Endothelial cell of umbilical vein (primary cell): Measurements from ENCODE around the gene ATN1. TPM values are rescaled to one million over a fixed set of nuclear protein-coding genes. Genes with fewer than 3 reads are reported as not detected.

Experiments
- BruUV-seq: library from RNA; stranded (reverse); fragments of 400-500 nt; replicated peaks from 2 replicates; lab custom pipeline; 2021; lab: Mats Ljungman, UMichigan
- CTCF ChIA-PET: fragments of 300-600, 350-600 bp; sonication (Branson Sonifier 250); formaldehyde crosslinking; loops from one replicate; lab custom pipeline; 2021; ENCODE audit warnings: antibody characterized with exemption, inconsistent platforms; lab: Charles Lee
- POLR2A ChIA-PET: fragments of 300-600, 350-600 bp; sonication (Branson Sonifier 250); formaldehyde crosslinking; loops from one replicate; lab custom pipeline; 2021; ENCODE audit warnings: antibody characterized with exemption, inconsistent platforms; lab: Charles Lee
- DNase-seq: peaks from one replicate; pipeline ENCODE4 v3.0.0-alpha.2; 2011; ENCODE audit warnings: low read depth, low spot score
- FAIRE-seq: peaks from 2 replicates; lab custom pipeline; 2011; peaks lifted over from hg19 to GRCh38; lab: Jason Lieb, UNC
- H2AFZ ChIP-seq: 2 replicates; pipeline ENCODE4 v1.6.0; 2012; ENCODE audit warnings: low read depth, low read length, control low read depth, inconsistent platforms
- H3K27ac ChIP-seq: 2 replicates; pipeline ENCODE4 v1.5.1; 2011; ENCODE audit warnings: low read depth, mild to moderate bottlenecking, control low read depth, low read length, moderate library complexity; ENCODE audit not compliant: insufficient read depth
- H3K27me3 ChIP-seq, 2 experiments: 2 replicates each; pipeline versions ENCODE4 v1.6.0 to v1.6.1; 2011; ENCODE audit warnings: low read length in 2 of 2, mixed read lengths in 1 of 2; ENCODE audit not compliant: control insufficient read depth in 2 of 2, insufficient read depth in 2 of 2
- H3K36me3 ChIP-seq, 2 experiments: 2 replicates in 1 of 2; 3 replicates in 1 of 2; pipeline ENCODE4 v1.5.1; 2011; ENCODE audit warnings: low read length in 2 of 2, mild to moderate bottlenecking in 1 of 2, moderate library complexity in 1 of 2; ENCODE audit not compliant: control insufficient read depth in 2 of 2, insufficient read depth in 2 of 2; ENCODE audit errors: extremely low read depth in 1 of 2
- H3K4me1 ChIP-seq: 3 replicates; pipeline ENCODE4 v1.5.1; 2011; ENCODE audit warnings: mild to moderate bottlenecking, low read length; ENCODE audit not compliant: control insufficient read depth, insufficient read depth; ENCODE audit errors: extremely low read depth
- H3K4me2 ChIP-seq: 2 replicates; pipeline ENCODE4 v1.6.1; 2011; ENCODE audit warnings: low read length, control low read depth, mixed read lengths; ENCODE audit not compliant: insufficient read depth
- H3K4me3 ChIP-seq, 3 experiments: fragments of 200-600 bp in 1 of 3; sonication (generic), shearing (Covaris generic) in 1 of 3; replicated peaks in 1 of 3; 2 replicates each; pipeline ENCODE4 v1.5.1; 2011 to 2016; ENCODE audit warnings: control low read depth in 3 of 3, low read length in 3 of 3, mild to moderate bottlenecking in 2 of 3, inconsistent platforms in 1 of 3, low read depth in 1 of 3, moderate library complexity in 1 of 3; ENCODE audit not compliant: insufficient read depth in 1 of 3
- H3K79me2 ChIP-seq: 2 replicates; pipeline ENCODE4 v1.6.0; 2012; ENCODE audit warnings: low read length, inconsistent platforms; ENCODE audit not compliant: control insufficient read depth, insufficient read depth
- H3K9ac ChIP-seq: replicated peaks from 2 replicates; pipeline ENCODE3; 2011; ENCODE audit warnings: low read length, control low read depth; ENCODE audit not compliant: insufficient read depth; ENCODE audit errors: extremely low read depth
- H3K9me1 ChIP-seq: replicated peaks from 3 replicates; pipeline ENCODE4 v1.6.0; 2011; ENCODE audit warnings: mild to moderate bottlenecking, low read length; ENCODE audit not compliant: control insufficient read depth, insufficient read depth; ENCODE audit errors: extremely low read depth
- H3K9me3 ChIP-seq: replicated peaks from 2 replicates; pipeline ENCODE4 v1.5.1; 2012; ENCODE audit warnings: low read length, inconsistent platforms; ENCODE audit not compliant: control insufficient read depth, insufficient read depth
- H4K20me1 ChIP-seq: replicated peaks from 2 replicates; pipeline ENCODE3; 2011; ENCODE audit warnings: mild to moderate bottlenecking, low read length; ENCODE audit not compliant: control insufficient read depth, insufficient read depth; ENCODE audit errors: extremely low read depth
- EZH2 ChIP-seq: IDR thresholded peaks from 2 replicates; pipeline ENCODE4 v1.6.1; 2012; ENCODE audit warnings: borderline replicate concordance, low read depth, mild to moderate bottlenecking, moderate library complexity, low read length, inconsistent platforms; ENCODE audit not compliant: severe bottlenecking
- FOS ChIP-seq: IDR thresholded peaks from 2 replicates; pipeline ENCODE4 v1.6.1; 2011; ENCODE audit warnings: mild to moderate bottlenecking, low read length, moderate library complexity, borderline replicate concordance; ENCODE audit not compliant: insufficient read depth
- GATA2 ChIP-seq: IDR thresholded peaks from 2 replicates; pipeline ENCODE4 v1.7.0; 2011; ENCODE audit warnings: low read depth, mild to moderate bottlenecking, moderate library complexity, mixed read lengths, low read length; ENCODE audit not compliant: insufficient read length, insufficient read depth
- JUN ChIP-seq: IDR thresholded peaks from 2 replicates; pipeline ENCODE4 v1.6.1; 2011; ENCODE audit warnings: borderline replicate concordance, low read depth; ENCODE audit not compliant: insufficient read length, insufficient read depth
- MYC ChIP-seq: IDR thresholded peaks from one replicate; pipeline ENCODE4 v1.6.1; 2011; ENCODE audit warnings: mild to moderate bottlenecking, low read depth, low read length
- POLR2A ChIP-seq: IDR thresholded peaks from 2 replicates; pipeline ENCODE4 v1.6.1; 2012; ENCODE audit warnings: low read depth, mild to moderate bottlenecking, control low read depth, low read length
- POLR2AphosphoS5 ChIP-seq: IDR thresholded peaks from 2 replicates; pipeline ENCODE4 v1.6.1; 2012; ENCODE audit warnings: low read depth, mild to moderate bottlenecking, control low read depth, low read length, moderate library complexity; ENCODE audit not compliant: insufficient read depth
- dilution Hi-C: fragments of 300-500 bp; cut with MboI; formaldehyde crosslinking; loops from one replicate; pipeline ENCODE4 v1.15.0; 2019; ENCODE audit warnings: low sequenced_read_pairs; ENCODE audit not compliant: extremely low pct_ligation_motif_present
- intact Hi-C: fragments of 100-400 bp; cut with micrococcal nuclease; formaldehyde crosslinking; loops from one replicate; pipeline ENCODE4 v1.10.0; 2022
- polyA plus RNA-seq, 4 experiments: library from polyadenylated mRNA; depleted of rRNA in 3 of 4; stranded (reverse) in 3 of 4; unstranded in 1 of 4; fragments of >200 nt; gene quantifications; 2 replicates each; pipeline versions ENCODE4 v1.2.1 to v1.2.3, GENCODE V29; 2011 to 2012; ENCODE audit warnings: missing spikeins in 1 of 4
- total RNA-seq: library from RNA; stranded (reverse); gene quantifications from 2 replicates; pipeline ENCODE4 v1.2.3, GENCODE V29; 2021
- TF ChIP-seq, protein P1 (sequence below), 2 donors: IDR thresholded peaks; 1 replicate in 1 of 2; 2 replicates in 1 of 2; pipeline ENCODE4 v1.5.1; 2011; ENCODE audit warnings: low read length in 2 of 2, mild to moderate bottlenecking in 2 of 2, moderate library complexity in 2 of 2, control low read depth in 1 of 2, inconsistent platforms in 1 of 2, low read depth in 1 of 2; ENCODE audit not compliant: insufficient read depth in 1 of 2; ENCODE audit errors: extremely low read depth in 1 of 2
- TF ChIP-seq, protein P2 (sequence below): IDR thresholded peaks from 2 replicates; pipeline ENCODE4 v1.6.1; 2011; ENCODE audit not compliant: insufficient read depth, insufficient read length

Gene ATN1
- total and polyA plus RNA-seq, 2 donors (not counting 3 experiments of a cell fraction or from before 2014, with no cell fraction given), result 46.4 to 117 TPM

DNA sequence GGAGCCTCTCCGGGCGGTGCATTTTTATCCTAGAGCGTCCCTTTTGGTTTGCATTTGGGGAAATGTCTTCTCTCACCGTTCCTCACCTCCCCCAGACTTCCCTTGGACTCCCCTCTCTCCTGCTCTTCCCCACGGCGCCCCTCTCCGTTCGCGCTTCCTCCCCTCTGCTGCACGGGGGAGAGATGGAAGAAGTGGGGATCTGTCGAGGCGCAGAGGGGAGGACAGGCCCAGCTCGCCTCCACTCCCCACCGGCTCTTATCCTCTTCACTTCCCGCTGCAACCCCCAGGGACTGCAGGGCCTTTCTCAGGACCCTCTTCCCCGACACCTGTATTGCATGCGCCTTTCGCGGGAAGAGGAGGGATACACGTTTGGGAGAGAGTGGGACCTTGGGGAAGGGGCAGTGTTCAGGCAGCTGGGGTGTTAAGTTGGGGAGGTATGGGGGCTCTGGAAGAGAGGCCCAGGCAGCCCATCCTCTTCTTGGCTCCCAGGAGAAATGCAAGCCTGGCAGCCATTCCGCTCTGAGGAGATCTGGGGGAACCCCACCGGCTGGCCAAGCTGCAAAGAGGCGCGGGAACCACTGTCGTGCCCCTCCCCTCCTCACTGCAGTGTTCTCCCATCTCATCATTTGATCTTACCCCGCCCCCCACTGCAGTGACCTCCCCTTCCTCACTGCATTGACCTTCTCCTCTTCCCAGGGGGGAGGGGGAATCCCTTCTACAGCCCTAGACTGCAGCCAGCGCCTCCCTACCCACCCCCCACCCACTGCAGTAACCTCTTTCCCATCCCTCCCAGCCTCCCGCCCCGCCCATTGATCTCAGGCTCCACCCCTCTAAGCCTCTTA, 12.6 kb upstream of the ATN1 start:
- BruUV-seq, result no TSS peak
- ChIA-PET CTCF (interaction anchor here (1.5 to 3.5 kb wide), 2 partner anchors 24 to 43 kb away, joined by 5 to 12 read pairs; partner anchors contain the start of gene SPSB2), POLR2A (no interaction called here)

More for the DNA sequence above, 12.6 kb upstream of the ATN1 start:
- H3K36me3 ChIP-seq, result no peaks in the 10 kb centered on the region
- no peaks in the 10 kb centered on the region for H3K27me3 ChIP-seq
- dilution Hi-C loops, result no loop called here
- no peak overlapping the region for H3K27ac ChIP-seq
- no peaks in the 10 kb centered on the region for H3K9me3 ChIP-seq
- DNase-seq (no peak), FAIRE-seq (no peak)
- intact Hi-C loops, result loop anchor here (1.0 kb wide), 1 partner anchor 9 kb away; no protein-coding TSS in a partner anchor
- H3K79me2 ChIP-seq, result no peaks in the 10 kb centered on the region
- peaks cover 11% of the 10 kb centered on the region for H3K4me1 ChIP-seq
- H2AFZ ChIP-seq, result peak overlapping the region; percentile 98
- H4K20me1 ChIP-seq, result no peaks in the 10 kb centered on the region
- no peak overlapping the region for H3K9ac ChIP-seq
- H3K4me3 ChIP-seq, result peak overlapping the region; percentile 51 to 57 (median 52)
- no peaks in the 10 kb centered on the region for H3K9me1 ChIP-seq
- peak overlapping the region; percentile 83 for H3K4me2 ChIP-seq
- TF ChIP-seq MYC (no peak), GATA2 (no peak), POLR2AphosphoS5 (no peak), FOS (no peak), POLR2A (no peak), EZH2 (no peak), JUN (no peak)
- TF ChIP-seq, protein P1, sequence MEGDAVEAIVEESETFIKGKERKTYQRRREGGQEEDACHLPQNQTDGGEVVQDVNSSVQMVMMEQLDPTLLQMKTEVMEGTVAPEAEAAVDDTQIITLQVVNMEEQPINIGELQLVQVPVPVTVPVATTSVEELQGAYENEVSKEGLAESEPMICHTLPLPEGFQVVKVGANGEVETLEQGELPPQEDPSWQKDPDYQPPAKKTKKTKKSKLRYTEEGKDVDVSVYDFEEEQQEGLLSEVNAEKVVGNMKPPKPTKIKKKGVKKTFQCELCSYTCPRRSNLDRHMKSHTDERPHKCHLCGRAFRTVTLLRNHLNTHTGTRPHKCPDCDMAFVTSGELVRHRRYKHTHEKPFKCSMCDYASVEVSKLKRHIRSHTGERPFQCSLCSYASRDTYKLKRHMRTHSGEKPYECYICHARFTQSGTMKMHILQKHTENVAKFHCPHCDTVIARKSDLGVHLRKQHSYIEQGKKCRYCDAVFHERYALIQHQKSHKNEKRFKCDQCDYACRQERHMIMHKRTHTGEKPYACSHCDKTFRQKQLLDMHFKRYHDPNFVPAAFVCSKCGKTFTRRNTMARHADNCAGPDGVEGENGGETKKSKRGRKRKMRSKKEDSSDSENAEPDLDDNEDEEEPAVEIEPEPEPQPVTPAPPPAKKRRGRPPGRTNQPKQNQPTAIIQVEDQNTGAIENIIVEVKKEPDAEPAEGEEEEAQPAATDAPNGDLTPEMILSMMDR (IDR thresholded peaks at IDR 0.05; ENCODE audit: extremely low read depth in 1 of 2, insufficient read depth in 1 of 2, low read depth in 1 of 2, low read length in 2 of 2), result no peak
- TF ChIP-seq, protein P2, sequence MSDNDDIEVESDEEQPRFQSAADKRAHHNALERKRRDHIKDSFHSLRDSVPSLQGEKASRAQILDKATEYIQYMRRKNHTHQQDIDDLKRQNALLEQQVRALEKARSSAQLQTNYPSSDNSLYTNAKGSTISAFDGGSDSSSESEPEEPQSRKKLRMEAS, result no peak
